K562 (cell line): ENCODE measurements around the gene ADAMTSL3. TPM values are rescaled to one million over a fixed set of nuclear protein-coding genes. Genes with fewer than 3 reads are reported as not detected.

Experiments used
- RBM34 ChIP-seq: fragments of 200-400 bp; formaldehyde crosslinking; IDR thresholded peaks from 2 replicates; pipeline ENCODE4 v1.6.1; 2018; ENCODE audit warnings: low read length, borderline replicate concordance; ENCODE audit not compliant: insufficient read depth
- RCOR1 ChIP-seq, 2 experiments: IDR thresholded peaks; 2 replicates each; pipeline ENCODE4 v1.6.1; 2012; ENCODE audit warnings: low read depth in 2 of 2, low read length in 2 of 2, borderline replicate concordance in 1 of 2, improper control_type of control experiment in 1 of 2
- ZNF121 ChIP-seq: sonication (generic); formaldehyde crosslinking; conservative IDR thresholded peaks from 2 replicates; pipeline ENCODE4 v1.8.0; 2022; ENCODE audit warnings: missing genetic modification reagents
- ZNF24 ChIP-seq: fragments of 450-650 bp; IDR thresholded peaks from 2 replicates; pipeline ENCODE4 v1.6.1; 2016
- polyA plus RNA-seq, 8 experiments: library from polyadenylated mRNA; depleted of rRNA in 4 of 8; stranded (reverse) in 5 of 8; unstranded in 3 of 8; fragments of >200 nt; fragmentation: Nextera tagmentation in 2 of 8; fragmentation: Illumina TruSeq in 1 of 8; extraction: Ambion mirVana in 2 of 8; extraction: Trizol in 1 of 8; gene quantifications; 2 replicates each; pipeline versions ENCODE4 v1.2.1 to v1.2.3, GENCODE V29; 2011 to 2014; ENCODE audit warnings: inconsistent platforms in 1 of 8, missing spikeins in 1 of 8
- total RNA-seq, 7 experiments: library from RNA; depleted of rRNA in 6 of 7; stranded (reverse); fragments of >200 nt in 6 of 7; fragmentation: Illumina TruSeq in 2 of 7; extraction: Trizol in 2 of 7; gene quantifications; 2 replicates each; pipeline versions ENCODE4 v1.2.1 to v1.2.3, GENCODE V29; 2011 to 2021; ENCODE audit warnings: low replicate concordance in 1 of 7
- TF ChIP-seq, protein P1 (sequence below): IDR thresholded peaks from 2 replicates; pipeline ENCODE4 v1.6.1; 2011; ENCODE audit not compliant: insufficient read length; ENCODE audit errors: extremely low read depth
- TF ChIP-seq, protein P2 (sequence below): fragments of 450-650 bp; IDR thresholded peaks from 2 replicates; pipeline ENCODE4 v1.6.1; 2016; ENCODE audit warnings: low read depth

Gene ADAMTSL3
- total and polyA plus RNA-seq, 9 of the 15 experiments (the other 6 are each of a cell fraction or from before 2014, with no cell fraction given), result 0.01 to 0.18 (median 0.07) TPM; not detected in 3

DNA sequence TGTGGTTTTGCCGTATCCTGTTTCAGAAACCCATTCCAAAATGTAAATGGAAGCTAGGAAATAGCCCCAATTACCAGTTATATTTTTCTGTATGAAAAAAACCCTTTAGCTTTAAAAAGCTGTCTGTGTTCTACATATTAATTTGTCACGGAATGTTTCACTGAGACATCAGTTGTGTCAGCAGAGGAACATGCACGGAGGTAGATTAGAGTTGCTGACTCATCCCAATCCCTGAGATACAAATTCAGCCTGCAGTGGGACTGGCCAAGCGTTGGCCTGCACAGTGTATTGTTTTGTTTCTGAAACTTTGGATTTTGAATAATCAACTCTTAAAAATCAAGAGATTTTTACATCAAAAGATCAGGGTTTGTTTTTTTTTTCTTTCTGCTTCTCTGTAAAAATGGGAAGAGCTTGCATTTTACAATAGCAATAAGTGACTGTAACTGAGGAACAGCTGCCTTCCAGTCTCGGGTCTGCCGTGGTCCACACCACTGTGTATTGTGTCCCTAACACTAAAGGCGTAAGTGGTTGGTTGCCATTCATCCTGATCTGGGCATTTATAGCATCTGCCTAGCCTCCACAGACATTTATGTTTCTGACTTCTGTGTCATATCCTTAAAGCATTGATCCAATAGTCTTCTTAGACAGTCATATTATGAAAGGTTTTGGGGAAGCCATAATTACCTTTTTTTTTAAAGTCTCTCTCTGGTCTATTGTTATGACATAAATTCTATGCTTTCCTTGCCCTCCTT is 218.1 kb downstream of the ADAMTSL3 start (continued):
- TF ChIP-seq ZNF121, result no peak
- TF ChIP-seq, protein P1, sequence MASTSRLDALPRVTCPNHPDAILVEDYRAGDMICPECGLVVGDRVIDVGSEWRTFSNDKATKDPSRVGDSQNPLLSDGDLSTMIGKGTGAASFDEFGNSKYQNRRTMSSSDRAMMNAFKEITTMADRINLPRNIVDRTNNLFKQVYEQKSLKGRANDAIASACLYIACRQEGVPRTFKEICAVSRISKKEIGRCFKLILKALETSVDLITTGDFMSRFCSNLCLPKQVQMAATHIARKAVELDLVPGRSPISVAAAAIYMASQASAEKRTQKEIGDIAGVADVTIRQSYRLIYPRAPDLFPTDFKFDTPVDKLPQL, result no peak
- TF ChIP-seq RBM34, result no peak
- peak in 1 of 2 experiments; percentile 10; a peak in 1 of 4 replicates for TF ChIP-seq RCOR1 (IDR thresholded peaks at IDR 0.05; ENCODE audit: borderline replicate concordance in 1 of 2, low read depth in 2 of 2, low read length in 2 of 2)
- no peak for TF ChIP-seq ZNF24
- TF ChIP-seq, protein P2, sequence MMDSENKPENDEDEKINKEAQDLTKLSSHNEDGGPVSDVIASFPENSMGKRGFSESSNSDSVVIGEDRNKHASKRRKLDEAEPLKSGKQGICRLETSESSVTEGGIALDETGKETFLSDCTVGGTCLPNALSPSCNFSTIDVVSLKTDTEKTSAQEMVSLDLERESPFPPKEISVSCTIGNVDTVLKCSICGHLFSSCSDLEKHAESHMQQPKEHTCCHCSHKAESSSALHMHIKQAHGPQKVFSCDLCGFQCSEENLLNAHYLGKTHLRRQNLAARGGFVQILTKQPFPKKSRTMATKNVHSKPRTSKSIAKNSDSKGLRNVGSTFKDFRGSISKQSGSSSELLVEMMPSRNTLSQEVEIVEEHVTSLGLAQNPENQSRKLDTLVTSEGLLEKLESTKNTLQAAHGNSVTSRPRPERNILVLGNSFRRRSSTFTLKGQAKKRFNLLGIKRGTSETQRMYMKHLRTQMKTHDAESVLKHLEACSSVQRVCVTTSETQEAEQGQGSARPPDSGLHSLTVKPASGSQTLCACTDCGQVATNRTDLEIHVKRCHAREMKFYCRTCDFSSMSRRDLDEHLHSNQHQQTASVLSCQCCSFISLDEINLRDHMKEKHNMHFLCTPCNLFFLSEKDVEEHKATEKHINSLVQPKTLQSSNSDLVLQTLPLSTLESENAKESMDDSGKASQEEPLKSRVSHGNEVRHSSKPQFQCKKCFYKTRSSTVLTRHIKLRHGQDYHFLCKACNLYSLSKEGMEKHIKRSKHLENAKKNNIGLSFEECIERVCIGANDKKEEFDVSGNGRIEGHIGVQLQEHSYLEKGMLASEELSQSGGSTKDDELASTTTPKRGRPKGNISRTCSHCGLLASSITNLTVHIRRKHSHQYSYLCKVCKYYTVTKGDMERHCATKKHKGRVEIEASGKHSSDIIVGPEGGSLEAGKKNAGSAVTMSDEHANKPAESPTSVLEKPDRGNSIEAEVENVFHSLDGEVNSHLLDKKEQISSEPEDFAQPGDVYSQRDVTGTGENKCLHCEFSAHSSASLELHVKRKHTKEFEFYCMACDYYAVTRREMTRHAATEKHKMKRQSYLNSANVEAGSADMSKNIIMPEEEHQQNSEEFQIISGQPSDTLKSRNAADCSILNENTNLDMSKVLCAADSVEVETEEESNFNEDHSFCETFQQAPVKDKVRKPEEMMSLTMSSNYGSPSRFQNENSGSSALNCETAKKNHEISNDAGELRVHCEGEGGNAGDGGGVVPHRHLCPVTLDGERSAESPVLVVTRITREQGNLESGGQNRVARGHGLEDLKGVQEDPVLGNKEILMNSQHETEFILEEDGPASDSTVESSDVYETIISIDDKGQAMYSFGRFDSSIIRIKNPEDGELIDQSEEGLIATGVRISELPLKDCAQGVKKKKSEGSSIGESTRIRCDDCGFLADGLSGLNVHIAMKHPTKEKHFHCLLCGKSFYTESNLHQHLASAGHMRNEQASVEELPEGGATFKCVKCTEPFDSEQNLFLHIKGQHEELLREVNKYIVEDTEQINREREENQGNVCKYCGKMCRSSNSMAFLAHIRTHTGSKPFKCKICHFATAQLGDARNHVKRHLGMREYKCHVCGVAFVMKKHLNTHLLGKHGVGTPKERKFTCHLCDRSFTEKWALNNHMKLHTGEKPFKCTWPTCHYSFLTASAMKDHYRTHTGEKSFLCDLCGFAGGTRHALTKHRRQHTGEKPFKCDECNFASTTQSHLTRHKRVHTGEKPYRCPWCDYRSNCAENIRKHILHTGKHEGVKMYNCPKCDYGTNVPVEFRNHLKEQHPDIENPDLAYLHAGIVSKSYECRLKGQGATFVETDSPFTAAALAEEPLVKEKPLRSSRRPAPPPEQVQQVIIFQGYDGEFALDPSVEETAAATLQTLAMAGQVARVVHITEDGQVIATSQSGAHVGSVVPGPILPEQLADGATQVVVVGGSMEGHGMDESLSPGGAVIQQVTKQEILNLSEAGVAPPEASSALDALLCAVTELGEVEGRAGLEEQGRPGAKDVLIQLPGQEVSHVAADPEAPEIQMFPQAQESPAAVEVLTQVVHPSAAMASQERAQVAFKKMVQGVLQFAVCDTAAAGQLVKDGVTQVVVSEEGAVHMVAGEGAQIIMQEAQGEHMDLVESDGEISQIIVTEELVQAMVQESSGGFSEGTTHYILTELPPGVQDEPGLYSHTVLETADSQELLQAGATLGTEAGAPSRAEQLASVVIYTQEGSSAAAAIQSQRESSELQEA, result no peak
